ENCODE data around the gene CA12.
"Not testable (repeated sequence)": the region's sequence is repeated elsewhere in the genome, so short reads cannot be mapped to it uniquely, and the experiment has no call there.

CA12 gene

DNA sequence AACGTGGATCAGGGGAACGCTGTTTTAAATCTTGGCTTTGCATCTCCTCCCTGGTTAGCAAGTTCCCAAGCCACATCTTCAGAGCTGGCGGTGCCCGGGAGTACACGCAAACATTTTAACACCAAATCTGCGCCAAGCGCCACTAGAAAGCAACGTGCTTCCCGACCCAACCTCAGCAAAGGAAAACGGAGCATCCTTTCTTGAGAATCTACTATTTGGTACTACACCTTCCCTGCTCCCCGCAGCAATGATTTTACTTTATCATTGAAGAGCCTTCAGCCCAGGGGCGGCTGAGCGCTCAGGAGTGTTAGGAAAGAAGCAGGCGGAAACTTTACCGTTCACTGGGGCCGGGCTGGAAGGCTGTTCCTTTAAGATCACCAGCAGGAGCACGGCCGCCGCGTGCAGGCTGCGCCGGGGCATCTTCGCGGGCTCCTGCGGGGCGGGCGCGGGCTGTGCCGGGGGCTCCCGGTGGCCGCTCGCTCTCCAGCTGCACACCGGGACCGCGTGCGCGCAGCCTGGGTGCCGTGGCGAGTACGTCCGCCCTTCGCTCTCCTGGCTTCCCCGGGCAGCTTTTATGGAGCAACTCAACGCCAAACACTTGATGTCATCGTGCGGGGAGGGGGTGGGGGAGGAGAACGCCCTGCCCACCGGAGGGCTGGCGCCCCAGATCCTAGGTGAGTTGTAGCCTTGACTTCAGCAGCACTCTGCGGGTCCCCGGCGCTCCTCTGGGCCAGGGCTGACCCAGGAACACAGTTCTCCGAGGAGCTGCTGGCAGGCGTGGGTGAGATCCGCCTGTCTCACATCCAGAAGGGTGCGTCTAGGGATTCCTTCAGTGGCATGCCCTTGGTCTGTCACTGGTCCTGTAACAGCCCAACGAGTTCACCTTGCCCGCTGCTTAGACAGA, at the start of gene CA12:
Gene CA12, minus strand, starts transcription at position 546 of the 904 bp plus-strand sequence. Its CDS starts 126 bp downstream, at position 420.
- DNase-seq: peak; percentile 9

DNA sequence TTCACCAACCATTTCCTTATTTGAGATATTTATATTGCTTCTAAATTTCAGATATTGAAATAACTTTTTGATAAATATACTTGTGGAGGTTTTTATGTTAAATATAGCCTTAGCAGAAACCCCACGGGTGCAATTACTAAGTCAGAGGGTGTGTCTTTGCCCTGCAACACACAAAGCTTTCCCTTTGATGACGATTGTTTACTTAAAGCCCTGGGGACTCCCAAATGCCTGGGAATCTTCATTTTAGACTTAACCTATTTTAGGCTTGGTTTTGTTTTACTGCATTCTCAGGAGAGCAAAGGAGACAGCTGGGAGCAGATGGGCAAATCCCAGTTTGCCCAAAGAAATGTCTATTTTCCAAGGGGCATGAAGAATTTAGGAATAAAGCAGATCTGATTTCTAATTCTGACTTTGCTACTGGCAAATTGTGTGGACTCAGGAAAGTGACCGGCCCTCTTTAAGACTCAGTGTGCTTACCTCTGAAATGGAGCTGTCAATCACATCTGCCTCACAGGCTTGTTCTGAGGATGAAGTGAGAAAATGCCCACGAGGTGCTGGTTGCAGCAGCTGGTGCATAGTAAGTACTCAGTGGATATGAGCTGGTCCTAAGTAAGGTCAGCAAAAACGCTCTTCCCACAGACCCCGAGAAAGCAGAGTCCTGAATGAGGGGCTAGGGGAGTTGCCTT, 49.3 kb upstream of the CA12 start:
- no peak for DNase-seq

DNA sequence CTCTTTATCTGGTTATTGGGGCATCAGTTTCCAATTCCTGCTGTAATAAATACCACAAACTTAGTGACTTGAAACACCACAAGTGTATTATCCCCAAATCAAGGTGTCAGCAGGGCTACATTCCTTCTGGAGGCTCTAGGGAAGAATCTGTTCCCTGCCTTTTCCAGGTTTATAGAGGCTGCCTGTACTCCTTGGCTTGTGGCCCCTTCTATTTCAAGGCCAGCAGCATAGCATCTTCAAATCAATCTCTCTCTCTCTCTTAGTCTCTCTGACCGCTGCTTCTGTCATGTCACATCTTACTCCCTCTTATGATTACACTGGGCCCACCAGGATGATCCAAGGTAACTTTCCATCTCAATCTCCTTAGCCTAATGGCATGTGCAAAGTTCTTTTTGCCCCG, 44.9 kb upstream of the CA12 start:
- no peak for DNase-seq

DNA sequence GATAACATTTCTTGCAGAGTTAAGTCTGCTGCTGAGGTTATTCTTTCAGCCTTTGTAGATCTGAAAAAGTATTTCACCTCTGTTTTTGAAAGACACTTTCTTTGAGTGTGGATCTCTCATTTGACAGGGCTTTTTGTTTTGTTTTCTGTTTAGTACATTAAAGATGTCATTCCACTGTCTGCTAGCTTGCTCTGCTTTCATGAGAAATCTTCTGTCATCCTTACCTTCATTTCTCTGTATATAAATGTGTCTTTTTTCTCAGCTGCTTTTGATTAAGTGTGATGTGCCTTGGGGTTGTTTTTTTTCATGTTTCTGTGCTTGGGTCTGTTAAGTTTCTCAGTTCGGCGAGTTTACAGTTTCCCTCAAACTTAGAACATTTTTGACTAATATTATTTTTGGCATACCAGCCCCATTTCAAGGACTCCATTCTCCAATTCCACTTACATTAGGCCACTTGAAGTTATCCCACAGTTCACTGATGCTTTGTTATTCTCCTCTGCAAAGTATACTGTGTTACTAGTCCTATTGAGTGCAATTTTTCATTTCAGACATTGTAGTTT, 43.9 kb upstream of the CA12 start:
- DNase-seq: no peak

DNA sequence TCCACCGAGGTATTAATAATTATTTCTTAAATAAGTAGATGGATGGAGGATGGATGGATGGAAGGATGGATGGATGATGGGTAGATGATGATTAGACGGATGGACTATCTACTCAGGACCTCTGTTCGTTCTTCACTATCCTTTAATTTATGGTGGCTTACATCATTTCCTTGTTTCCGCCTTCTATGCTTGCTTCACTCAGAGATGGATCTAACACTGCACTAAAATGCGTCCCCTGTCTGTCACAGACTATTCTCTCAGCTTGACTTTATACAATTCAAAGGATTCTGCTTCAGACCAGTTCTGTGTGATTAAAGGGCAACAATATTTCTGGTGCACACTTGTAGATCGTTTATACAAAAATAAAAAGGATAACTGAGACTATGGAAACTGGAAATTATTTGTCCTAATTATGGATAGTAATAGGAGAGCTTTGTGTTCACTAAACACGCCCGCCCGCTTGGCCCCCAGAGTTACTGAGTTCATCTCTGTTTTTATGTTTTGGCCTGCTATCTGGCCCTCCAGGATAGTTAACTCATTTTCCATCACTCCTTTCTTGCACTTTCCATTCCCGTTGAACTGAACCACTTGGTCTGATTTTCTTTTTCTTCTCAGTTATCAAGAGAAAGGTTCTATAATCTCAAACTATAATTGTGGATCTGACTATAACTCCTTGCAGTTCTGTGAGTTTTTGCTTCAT, 41.4 kb upstream of the CA12 start:
- no peak for DNase-seq

DNA sequence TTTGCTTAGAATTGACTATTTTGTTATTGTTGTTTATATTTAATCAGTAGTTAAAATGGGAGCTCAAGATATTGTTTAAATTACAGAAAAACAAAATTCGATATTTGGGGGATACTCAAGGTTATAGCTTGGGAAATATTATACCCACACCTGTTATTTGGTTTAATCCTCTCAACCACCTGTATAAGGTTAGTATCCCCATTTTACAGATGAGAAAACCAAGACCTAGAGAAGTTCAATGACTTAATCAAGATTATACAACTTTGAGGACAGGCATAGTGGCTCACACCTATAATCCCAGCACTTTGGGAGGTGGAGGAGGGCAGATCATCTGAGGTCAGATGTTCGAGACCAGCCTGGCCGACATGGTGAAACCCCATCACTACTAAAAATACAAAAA, 39.8 kb upstream of the CA12 start:
- no peak for DNase-seq

DNA sequence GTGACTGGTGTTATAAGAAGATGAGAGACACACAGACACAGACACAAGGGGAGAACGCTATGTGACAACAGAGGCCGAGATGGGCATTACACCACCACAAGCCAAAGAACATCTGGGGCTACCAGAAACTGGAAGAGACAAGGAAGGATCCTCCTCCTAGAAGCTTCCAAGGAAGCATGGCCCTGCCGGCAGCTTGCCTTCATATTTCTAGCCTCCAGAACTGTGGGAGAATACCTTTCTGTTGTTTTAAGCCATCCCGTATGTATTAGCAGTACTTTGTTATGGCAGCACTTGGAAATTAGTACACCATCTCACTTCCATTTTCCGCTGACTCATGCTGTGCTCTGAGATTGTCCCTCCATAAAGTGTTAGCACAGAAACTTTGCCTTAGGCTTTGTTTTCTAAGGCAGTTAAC, 38.7 kb upstream of the CA12 start:
- no peak for DNase-seq

DNA sequence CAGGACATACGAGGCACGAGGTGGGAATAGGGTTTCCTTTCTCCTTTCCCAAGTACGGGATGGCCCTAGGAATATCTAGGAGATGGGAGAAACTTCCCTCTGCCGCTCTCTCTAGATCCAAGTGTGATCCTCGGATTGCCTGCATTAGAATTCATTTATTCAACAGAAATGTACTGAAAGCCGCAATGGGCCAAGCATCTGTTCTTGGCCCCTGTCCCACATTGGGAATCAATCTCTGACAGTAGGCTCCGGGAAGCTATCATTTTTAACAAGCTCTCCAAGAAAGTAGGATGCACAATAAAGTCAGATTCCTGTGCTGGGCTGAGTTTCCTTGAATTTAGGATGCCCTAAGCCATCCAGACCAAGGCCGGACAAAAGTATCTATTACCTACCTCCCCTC, 37.2 kb upstream of the CA12 start:
- DNase-seq: no peak

DNA sequence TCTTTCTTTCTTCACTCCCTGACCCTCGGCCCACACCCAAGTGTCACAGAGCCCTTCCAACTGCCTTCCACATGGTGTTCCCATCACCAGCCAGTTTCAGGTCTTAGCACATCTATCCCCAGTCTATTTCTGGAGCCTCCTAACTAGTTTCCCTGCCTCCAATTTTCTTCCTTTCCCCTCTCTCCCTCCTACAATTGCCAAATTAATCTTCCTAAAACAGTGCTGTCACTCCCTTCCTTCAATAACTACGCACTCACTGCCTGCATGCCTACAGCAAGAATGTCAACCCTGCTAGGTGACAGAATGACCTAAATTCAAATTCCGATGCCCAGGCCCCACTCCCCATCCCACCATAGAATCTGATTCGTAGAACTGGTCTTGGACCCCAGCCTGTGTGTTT, 36.1 kb upstream of the CA12 start:
- no peak for DNase-seq

DNA sequence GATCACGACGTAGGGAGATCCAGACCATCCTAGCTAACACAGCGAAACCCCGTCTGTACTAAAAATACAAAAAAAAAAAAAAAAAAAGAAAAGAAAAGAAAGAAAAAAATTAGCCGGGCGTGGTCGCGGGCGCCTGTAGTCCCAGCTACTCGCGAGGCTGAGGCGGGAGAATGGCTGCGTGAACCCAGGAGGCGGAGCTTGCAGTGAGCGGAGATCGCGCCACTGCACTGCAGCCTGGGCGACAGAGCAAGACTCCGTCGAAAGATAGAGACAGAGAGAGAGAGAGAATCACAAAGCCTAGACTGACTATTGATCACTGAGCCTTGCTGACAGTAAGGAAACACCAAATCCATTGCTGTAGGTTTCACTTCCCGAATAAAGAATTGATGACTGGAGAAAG, 35.6 kb upstream of the CA12 start:
- DNase-seq: not testable (repeated sequence)

DNA sequence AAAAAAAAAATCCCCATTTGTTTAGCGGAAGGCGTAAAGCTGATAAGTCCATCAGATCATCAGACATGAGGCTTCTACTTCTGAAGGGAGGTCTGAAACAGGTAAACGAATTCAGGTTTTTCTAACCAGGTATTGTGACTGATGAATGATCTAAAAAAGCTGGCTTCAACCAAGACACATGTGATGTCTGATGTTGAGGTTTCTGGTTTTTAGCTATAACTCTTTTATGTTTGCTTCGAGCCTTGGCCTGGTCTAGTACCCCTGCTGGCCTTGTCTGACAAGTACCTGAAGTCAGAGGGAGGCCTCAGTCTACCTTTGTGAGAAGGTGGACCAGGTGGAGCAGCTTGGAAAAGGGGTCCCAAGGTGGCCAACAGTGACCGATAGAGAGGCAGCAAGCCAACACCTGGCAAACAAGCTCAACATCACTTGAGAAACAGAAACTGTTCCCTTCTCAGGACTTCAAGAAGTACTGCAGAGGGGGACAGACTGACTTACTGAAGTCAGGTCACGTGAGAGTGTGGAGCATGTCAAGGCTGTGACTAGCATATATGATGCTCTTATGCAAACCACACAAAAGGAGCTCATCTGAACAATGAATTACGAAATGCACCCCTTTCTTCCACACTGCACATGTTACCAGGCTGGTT, 33.0 kb upstream of the CA12 start:
- DNase-seq: no peak

DNA sequence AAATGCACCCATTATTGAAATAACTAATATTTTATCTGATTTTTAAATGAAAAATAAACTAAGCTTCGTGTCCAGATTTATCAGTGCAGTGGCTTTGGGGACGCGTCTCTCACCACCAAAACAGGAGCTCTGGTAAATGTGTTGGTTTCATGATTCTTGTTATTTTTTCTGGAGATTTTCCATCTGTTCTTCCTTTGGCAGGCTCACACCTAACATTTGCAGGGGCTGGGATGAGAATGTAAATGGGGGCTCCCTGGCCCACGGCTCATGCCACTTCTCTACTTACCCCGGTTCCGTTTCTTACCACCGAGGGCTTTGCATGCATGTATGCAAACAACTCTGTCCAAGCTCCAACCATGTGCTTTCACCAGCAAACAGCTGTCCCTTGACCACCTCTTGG, 30.9 kb upstream of the CA12 start:
- no peak for DNase-seq

DNA sequence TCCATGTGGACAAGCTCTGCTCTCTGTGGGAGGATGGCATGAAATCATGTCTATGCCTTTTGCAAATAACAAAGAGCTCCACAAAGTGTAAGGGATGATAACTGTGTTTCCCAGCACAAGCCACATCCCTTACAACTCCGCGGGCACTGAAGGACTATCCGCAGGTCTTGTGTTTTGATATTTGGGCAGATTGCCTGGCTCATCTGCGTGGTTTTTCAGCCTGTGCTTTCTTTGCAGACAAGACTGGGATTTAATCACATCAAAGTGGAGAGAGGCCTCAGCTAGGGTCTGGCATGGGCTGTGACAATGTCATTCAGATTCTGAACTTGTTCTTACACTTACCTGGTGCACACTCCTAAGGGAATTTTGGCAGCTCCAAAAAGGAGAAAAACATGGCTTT, 30.2 kb upstream of the CA12 start:
- DNase-seq: no peak

DNA sequence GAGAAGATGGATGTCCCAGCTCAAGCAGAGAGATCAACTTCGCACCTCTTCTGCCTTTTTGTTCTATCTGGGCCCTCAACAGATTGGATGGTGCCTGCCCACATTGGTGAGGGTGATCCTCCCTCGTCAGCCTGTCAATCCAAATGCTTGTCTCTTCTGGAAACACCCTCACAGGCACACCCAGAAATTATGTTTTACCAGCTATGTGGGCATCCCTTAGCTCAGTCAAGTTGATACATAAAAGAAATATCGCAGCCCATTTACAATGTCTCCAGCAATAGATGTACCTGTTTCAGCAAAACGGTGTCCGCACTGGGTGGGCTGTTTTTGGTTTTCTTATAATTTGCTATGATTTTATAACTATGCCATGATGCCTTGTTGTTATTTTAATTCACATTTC, 27.5 kb upstream of the CA12 start:
- DNase-seq: no peak

DNA sequence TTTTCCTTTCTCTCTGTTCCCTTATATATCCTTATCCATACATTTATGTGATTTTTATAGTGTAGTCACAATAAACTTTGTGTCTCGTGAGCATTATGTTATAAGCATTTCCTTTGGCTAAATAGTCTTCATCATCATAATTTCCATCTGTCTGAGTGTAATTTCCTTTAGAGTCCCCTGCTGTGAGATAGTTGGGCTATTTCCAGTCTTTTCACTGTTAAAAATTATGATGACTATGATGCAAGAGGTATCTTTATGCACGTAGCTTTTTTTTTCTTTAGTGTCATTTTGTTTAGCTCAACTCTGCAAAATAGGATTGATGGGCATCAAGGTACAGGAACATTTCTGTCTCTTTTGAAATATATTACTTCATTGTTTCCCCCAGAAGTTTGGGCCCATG, 26.9 kb upstream of the CA12 start:
- no peak for DNase-seq

DNA sequence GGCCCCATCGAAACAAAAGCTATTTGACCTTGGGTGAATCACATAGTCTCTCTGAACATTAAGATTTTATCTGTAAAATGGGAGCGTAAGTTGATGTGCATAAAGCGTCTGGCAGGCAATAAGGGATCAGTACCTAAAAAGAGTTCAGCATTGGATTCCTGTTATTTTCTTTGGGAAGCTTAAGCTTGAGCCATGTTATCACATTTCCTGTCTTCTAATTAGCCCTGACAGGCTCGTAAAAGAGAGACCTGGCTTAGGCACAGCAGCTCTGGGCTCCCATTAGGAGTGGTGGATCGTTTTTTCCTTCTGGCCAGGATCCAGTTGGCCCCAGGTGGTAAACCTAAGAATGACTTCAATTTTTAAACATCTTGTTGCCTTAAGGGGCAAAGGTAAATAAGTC, 26.0 kb upstream of the CA12 start:
- DNase-seq: no peak

DNA sequence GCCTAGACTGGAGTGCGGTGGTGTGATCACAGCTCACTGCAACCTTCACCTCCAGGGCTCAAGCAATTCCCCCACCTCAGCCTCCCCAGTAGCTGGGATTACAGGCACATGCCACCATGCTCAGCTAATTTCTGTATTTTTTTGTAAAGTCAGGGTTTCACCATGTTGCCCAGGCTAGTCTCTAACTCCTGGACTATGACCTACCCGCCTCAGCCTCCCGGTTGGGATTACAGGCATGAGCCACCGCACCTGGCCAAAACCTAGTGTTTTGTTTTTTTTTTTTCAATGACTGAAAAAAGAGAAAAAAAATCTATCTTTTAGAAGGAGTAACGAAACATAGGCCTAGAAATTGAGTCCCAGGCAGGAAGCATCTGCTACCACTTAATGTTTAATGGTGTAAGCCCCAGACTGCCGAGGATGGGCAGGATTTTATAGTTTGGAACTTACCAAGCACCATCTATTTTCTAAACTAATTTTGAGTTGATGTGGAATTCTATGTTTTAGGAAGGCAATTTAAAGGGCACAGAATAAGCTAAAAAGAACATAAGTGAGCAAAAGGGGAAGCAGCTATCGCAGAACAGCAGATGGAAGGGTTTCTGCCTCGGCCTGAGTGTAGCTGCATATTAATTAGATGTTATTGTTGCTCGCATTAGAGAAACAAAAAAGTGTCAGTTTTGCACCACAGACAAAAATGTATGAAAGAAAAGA, 24.2 kb upstream of the CA12 start:
- no peak for DNase-seq

DNA sequence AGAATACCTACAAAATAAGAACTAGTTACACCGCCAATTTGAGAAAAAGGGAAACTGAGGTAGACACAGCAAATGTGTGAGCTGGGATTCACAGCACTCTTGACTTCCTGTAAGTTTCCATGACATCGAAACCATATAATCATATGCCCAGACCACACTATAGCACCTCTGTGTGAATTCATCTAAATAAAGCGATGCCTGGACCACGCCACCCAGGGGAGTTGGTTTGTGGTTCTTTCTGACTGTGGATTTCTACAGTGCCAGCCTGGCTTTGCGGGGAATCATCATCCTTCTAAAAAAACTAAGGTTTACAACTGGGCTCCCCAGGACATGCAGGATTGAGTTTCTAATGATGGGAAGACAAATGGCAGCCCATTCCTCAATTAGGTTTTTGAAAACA, 23.5 kb upstream of the CA12 start:
- no peak for DNase-seq

DNA sequence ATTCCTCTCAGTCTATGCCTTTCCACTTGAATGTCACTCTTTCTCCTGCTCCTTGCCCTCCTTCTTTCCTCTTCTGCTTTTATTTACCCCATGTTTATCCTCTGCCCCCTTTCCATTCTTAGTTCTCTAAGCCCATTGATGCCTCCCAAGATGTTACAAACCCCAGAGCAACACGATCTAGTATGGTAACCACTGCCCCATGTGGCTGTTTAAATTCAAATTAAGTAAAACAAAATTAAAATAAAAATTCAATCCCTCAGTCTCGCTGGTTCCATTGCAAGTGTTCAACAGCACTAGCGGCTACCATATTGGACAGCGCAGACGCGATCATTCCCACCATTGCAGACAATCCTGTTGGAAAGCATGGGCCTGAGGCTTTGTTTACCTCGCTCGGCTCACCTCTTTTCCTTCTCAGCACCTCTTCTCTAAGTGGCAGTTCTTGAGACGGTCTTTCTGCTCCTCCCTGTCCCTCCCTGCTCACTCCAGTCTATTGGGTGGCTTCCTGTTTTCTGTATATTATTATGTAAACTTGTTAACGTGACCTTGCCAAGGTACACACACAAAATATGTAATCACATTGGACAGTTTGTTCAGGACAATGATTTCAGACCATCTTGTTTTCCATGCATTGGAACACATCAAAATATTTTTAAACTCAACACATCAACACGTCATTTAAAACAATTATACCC, 21.8 kb upstream of the CA12 start:
- no peak for DNase-seq

DNA sequence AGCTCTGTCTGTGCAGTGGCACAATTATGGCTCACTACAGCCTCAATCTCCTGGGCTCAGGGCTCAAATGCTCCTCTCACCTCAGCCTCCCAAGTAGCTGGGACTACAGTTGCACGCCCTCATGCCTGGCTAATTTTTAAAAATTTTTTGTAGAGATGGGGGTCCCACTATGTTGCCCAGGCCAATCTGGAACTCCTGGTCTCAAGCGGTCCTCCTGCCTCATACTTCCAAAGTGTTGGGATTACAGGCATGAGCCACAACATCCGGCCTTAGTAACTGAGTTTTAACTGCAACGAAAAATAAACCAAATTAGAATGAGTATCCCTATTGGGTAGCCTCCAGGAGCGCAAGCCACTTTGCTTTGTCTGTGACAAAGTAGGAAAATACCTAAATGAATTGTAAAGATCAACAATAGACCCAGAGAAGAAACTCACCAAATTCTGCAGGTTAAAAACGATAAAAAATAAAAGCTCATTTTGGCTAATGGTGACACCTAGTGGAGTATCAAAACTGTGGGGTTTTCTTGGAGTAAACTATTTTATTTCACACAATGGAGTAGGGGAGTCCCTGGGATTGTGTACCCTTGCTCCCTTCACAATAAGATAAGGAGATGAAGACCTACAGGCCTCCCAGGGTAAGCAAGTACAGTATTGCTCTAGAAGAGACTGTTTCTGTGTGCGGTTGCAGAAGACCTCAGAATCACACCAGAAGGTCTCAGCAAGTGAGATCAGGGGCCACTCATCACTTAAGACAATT, 21.0 kb upstream of the CA12 start:
- no peak for DNase-seq

Data from stimulated activated CD4-positive, alpha-beta T cell treated with anti-CD3 and anti-CD28 coated beads, Interleukin-12 subunit alpha, Interleukin-12 subunit beta, amount 100 ng/mL, for 4 hours (primary cell).